Glutamatergic neuron (in vitro differentiated cells): ENCODE measurements around the gene TP63. TPM values are rescaled to one million over a fixed set of nuclear protein-coding genes. Genes with fewer than 3 reads are reported as not detected.
"Not testable (repeated sequence)": the region's sequence is repeated elsewhere in the genome, so short reads cannot be mapped to it uniquely, and the experiment has no call there.

Source experiments
- DNase-seq: peaks from one replicate; pipeline ENCODE4 v3.0.0; 2022
- H3K27ac Mint-ChIP-seq: one replicate; pipeline ENCODE4 v1.8.0; 2020; ENCODE audit warnings: mild to moderate bottlenecking, mixed read lengths, inconsistent platforms; ENCODE audit not compliant: unreplicated experiment
- H3K27me3 Mint-ChIP-seq: one replicate; pipeline ENCODE4 v1.8.0; 2020; ENCODE audit warnings: mild to moderate bottlenecking, moderate library complexity, mixed read lengths, inconsistent platforms; ENCODE audit not compliant: unreplicated experiment
- H3K36me3 Mint-ChIP-seq: one replicate; pipeline ENCODE4 v1.8.0; 2020; ENCODE audit warnings: mild to moderate bottlenecking, mixed read lengths, inconsistent platforms; ENCODE audit not compliant: unreplicated experiment
- H3K4me1 Mint-ChIP-seq: one replicate; pipeline ENCODE4 v1.8.0; 2020; ENCODE audit warnings: mild to moderate bottlenecking, low read depth, mixed read lengths, inconsistent platforms; ENCODE audit not compliant: unreplicated experiment
- H3K4me3 Mint-ChIP-seq: one replicate; pipeline ENCODE4 v1.8.0; 2020; ENCODE audit warnings: mild to moderate bottlenecking, mixed read lengths, inconsistent platforms; ENCODE audit not compliant: unreplicated experiment
- H3K9me3 Mint-ChIP-seq: one replicate; pipeline ENCODE4 v1.8.0; 2020; ENCODE audit warnings: mild to moderate bottlenecking, moderate library complexity, mixed read lengths, inconsistent platforms; ENCODE audit not compliant: unreplicated experiment
- CTCF ChIP-seq: fragments of 200-600 bp; sonication (generic); IDR thresholded peaks from one replicate; pipeline ENCODE4 v1.5.0; 2021; ENCODE audit not compliant: partially characterized antibody, unreplicated experiment
- total RNA-seq: library from RNA; stranded (reverse); fragmentation: NEBNext Ultra II Directional; extraction: Animal tissue kit (Norgen Biotek cat#: 25700); gene quantifications from one replicate; pipeline ENCODE4 v1.2.1, GENCODE V29; 2021; ENCODE audit not compliant: unreplicated experiment

TP63 gene
- total RNA-seq, 1 donor from 2014 or later: not detected

- no peak overlapping the region for H3K27ac Mint-ChIP-seq
Observed at GRCh38 chr3:189588070-189588469, 43.1 kb upstream of the TP63 start.

GRCh38 chr3:189588475-189589178 lies 42.6 kb upstream of the TP63 start:
- Mint-ChIP-seq H3K4me1 (no peaks in the 10 kb centered on the region), H3K27ac (no peak overlapping the region), H3K9me3 (no peaks in the 10 kb centered on the region), H3K4me3 (no peak overlapping the region), H3K27me3 (no peaks in the 10 kb centered on the region), H3K36me3 (no peaks in the 10 kb centered on the region)
- DNase-seq: no peak
- TF ChIP-seq CTCF: no peak

More at GRCh38 chr3:189588070-189588469, 43.1 kb upstream of the TP63 start:
- DNase-seq: no peak
- no peaks in the 10 kb centered on the region for H3K4me1 Mint-ChIP-seq
- no peak overlapping the region for H3K4me3 Mint-ChIP-seq
- H3K27me3 Mint-ChIP-seq: no peaks in the 10 kb centered on the region
- H3K9me3 Mint-ChIP-seq: no peaks in the 10 kb centered on the region
- no peak for TF ChIP-seq CTCF
- H3K36me3 Mint-ChIP-seq: no peaks in the 10 kb centered on the region

- no peak for TF ChIP-seq CTCF
- DNase-seq: no peak
- Mint-ChIP-seq H3K36me3 (no peaks in the 10 kb centered on the region), H3K4me1 (no peaks in the 10 kb centered on the region), H3K4me3 (no peak overlapping the region), H3K27me3 (no peaks in the 10 kb centered on the region), H3K27ac (no peak overlapping the region), H3K9me3 (no peaks in the 10 kb centered on the region)
Observed at GRCh38 chr3:189589179-189589569, 42.0 kb upstream of the TP63 start.

- Mint-ChIP-seq H3K27ac (no peak overlapping the region), H3K27me3 (no peaks in the 10 kb centered on the region), H3K4me1 (no peaks in the 10 kb centered on the region), H3K36me3 (no peaks in the 10 kb centered on the region), H3K9me3 (no peaks in the 10 kb centered on the region), H3K4me3 (no peak overlapping the region)
- TF ChIP-seq CTCF: no peak
- DNase-seq: no peak
Observed at GRCh38 chr3:189590223-189590622, 41.0 kb upstream of the TP63 start.

GRCh38 chr3:189593581-189593980 lies 37.6 kb upstream of the TP63 start:
- Mint-ChIP-seq H3K27ac (no peak overlapping the region), H3K4me3 (no peak overlapping the region), H3K36me3 (no peaks in the 10 kb centered on the region), H3K4me1 (no peaks in the 10 kb centered on the region), H3K9me3 (no peaks in the 10 kb centered on the region), H3K27me3 (no peaks in the 10 kb centered on the region)
- TF ChIP-seq CTCF: no peak
- DNase-seq: no peak

- not testable (repeated sequence) for H3K4me1 Mint-ChIP-seq, H3K36me3 Mint-ChIP-seq, H3K9me3 Mint-ChIP-seq, H3K27me3 Mint-ChIP-seq, H3K27ac Mint-ChIP-seq, H3K4me3 Mint-ChIP-seq, DNase-seq
Observed at GRCh38 chr3:189596078-189596979, 34.9 kb upstream of the TP63 start.
